ENCODE measurements around the gene ZNF600.
"Not testable (repeated sequence)": the region's sequence is repeated elsewhere in the genome, so short reads cannot be mapped to it uniquely, and the experiment has no call there.

The ZNF600 gene

GRCh38 chr19:52722062-52723003 lies 64.3 kb downstream of the ZNF600 start:
- Histone ChIP-seq H3K27me3 (ENCODE audit: control insufficient read depth in 3 of 3, insufficient read depth in 3 of 3, low read depth in 1 of 3, low read length in 3 of 3) (no peaks in the 10 kb centered on the region), H4K8ac (ENCODE audit: low read depth, low read length) (no peak overlapping the region), H3K14ac (ENCODE audit: low read length) (no peak overlapping the region), H2BK12ac (ENCODE audit: low read length) (no peak overlapping the region), H2BK5ac (ENCODE audit: low read length) (no peak overlapping the region), H3K23ac (ENCODE audit: low read depth, low read length, poor library complexity) (no peak overlapping the region), H3K4me1 (ENCODE audit: control insufficient read depth in 2 of 2, insufficient read depth in 1 of 2, low read depth in 1 of 2, low read length in 2 of 2) (no peaks in the 10 kb centered on the region), H3K4me2 (ENCODE audit: insufficient read depth, low read length, poor library complexity, severe bottlenecking) (no peak overlapping the region), H2AFZ (ENCODE audit: low read length) (no peak overlapping the region), H2BK15ac (ENCODE audit: low read length) (no peak overlapping the region), H3K36me3 (replicated peaks in 1 of 2; ENCODE audit: control insufficient read depth in 2 of 2, insufficient read depth in 2 of 2, low read length in 2 of 2) (peaks cover 8 to 68% of the 10 kb centered on the region in 2 donors), H2BK120ac (ENCODE audit: low read depth, low read length) (no peak overlapping the region), H3K4me3 (ENCODE audit: low read length in 2 of 2) (no peak overlapping the region), H2AK5ac (ENCODE audit: low read depth, low read length) (no peak overlapping the region), H3K18ac (ENCODE audit: low read length) (no peak overlapping the region), H3K9me3 (replicated peaks in 1 of 2; ENCODE audit: control insufficient read depth in 2 of 2, insufficient read depth in 1 of 2, low read depth in 1 of 2, low read length in 2 of 2) (peaks cover 5 to 23% of the 10 kb centered on the region in 2 donors), H3K79me1 (ENCODE audit: low read depth, low read length) (no peaks in the 10 kb centered on the region), H3K27ac (replicated peaks; ENCODE audit: low read length) (no peak overlapping the region), H4K91ac (ENCODE audit: low read depth, low read length, poor library complexity) (no peak overlapping the region), H3K9ac (ENCODE audit: low read depth, low read length, poor library complexity) (no peak overlapping the region), H3K4ac (ENCODE audit: low read length) (no peak overlapping the region)
- WGBS, 2 donors (ENCODE audit: extremely low coverage in 2 of 2, insufficient read length in 2 of 2, insufficient replicate concordance in 1 of 2) = no CpG with 5 or more reads among the region's 7 CpGs
- no peak for DNase-seq (ENCODE audit: low spot score)

DNA sequence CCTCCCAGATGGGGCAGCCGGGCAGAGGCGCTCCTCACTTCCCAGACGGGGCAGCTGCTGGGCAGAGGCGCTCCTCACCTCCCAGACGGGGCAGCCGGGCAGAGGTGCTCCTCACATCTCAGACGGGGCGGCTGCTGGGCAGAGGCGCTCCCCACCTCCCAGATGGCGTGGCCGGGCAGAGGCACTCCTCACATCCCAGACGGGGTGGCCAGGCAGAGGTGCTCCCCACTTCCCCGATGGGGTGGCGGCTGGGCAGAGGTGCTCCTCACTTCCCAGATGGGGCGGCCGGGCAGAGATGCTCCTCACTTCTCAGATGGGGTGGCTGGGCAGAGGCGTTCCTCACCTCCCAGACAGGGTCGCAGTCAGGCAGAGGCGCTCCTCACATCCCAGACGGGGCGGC lies 66.0 kb downstream of the ZNF600 start:
- H2AK5ac ChIP-seq (ENCODE audit: low read depth, low read length); H3K79me1 ChIP-seq (ENCODE audit: low read depth, low read length); H2BK5ac ChIP-seq (ENCODE audit: low read length); H3K14ac ChIP-seq (ENCODE audit: low read length); H3K4me3 ChIP-seq (ENCODE audit: low read length in 2 of 2); H4K91ac ChIP-seq (ENCODE audit: low read depth, low read length, poor library complexity); H3K27ac ChIP-seq (replicated peaks; ENCODE audit: low read length); H4K8ac ChIP-seq (ENCODE audit: low read depth, low read length); H3K27me3 ChIP-seq (ENCODE audit: control insufficient read depth in 3 of 3, insufficient read depth in 3 of 3, low read depth in 1 of 3, low read length in 3 of 3); H3K4me2 ChIP-seq (ENCODE audit: insufficient read depth, low read length, poor library complexity, severe bottlenecking); H2BK15ac ChIP-seq (ENCODE audit: low read length); H2BK12ac ChIP-seq (ENCODE audit: low read length); H3K4ac ChIP-seq (ENCODE audit: low read length); H2AFZ ChIP-seq (ENCODE audit: low read length); H3K23ac ChIP-seq (ENCODE audit: low read depth, low read length, poor library complexity); DNase-seq (ENCODE audit: low spot score); H3K4me1 ChIP-seq (ENCODE audit: control insufficient read depth in 2 of 2, insufficient read depth in 1 of 2, low read depth in 1 of 2, low read length in 2 of 2); H2BK120ac ChIP-seq (ENCODE audit: low read depth, low read length); H3K9ac ChIP-seq (ENCODE audit: low read depth, low read length, poor library complexity); H3K18ac ChIP-seq (ENCODE audit: low read length): not testable (repeated sequence)
- WGBS, 2 donors (ENCODE audit: extremely low coverage in 2 of 2, insufficient read length in 2 of 2, insufficient replicate concordance in 1 of 2) = no CpG with 5 or more reads among the region's 21 CpGs
- H3K9me3 ChIP-seq (replicated peaks in 1 of 2; ENCODE audit: control insufficient read depth in 2 of 2, insufficient read depth in 1 of 2, low read depth in 1 of 2, low read length in 2 of 2) = peaks cover 5 to 20% of the 10 kb centered on the region in 2 donors
- H3K36me3 ChIP-seq (replicated peaks in 1 of 2; ENCODE audit: control insufficient read depth in 2 of 2, insufficient read depth in 2 of 2, low read length in 2 of 2) = peaks cover 8 to 56% of the 10 kb centered on the region in 2 donors

GRCh38 chr19:52716522-52716921 lies 70.1 kb downstream of the ZNF600 start:
- Histone ChIP-seq H3K36me3 (replicated peaks in 1 of 2; ENCODE audit: control insufficient read depth in 2 of 2, insufficient read depth in 2 of 2, low read length in 2 of 2) (peaks cover 10 to 63% of the 10 kb centered on the region in 2 donors), H3K4ac (ENCODE audit: low read length) (no peak overlapping the region), H3K4me3 (ENCODE audit: low read length in 2 of 2) (no peak overlapping the region), H3K23ac (ENCODE audit: low read depth, low read length, poor library complexity) (no peak overlapping the region), H2BK12ac (ENCODE audit: low read length) (no peak overlapping the region), H3K79me1 (ENCODE audit: low read depth, low read length) (peaks cover 1% of the 10 kb centered on the region), H3K27ac (replicated peaks; ENCODE audit: low read length) (no peak overlapping the region), H4K91ac (ENCODE audit: low read depth, low read length, poor library complexity) (no peak overlapping the region), H3K9me3 (replicated peaks in 1 of 2; ENCODE audit: control insufficient read depth in 2 of 2, insufficient read depth in 1 of 2, low read depth in 1 of 2, low read length in 2 of 2) (peaks cover 2 to 31% of the 10 kb centered on the region in 2 donors), H3K27me3 (ENCODE audit: control insufficient read depth in 3 of 3, insufficient read depth in 3 of 3, low read depth in 1 of 3, low read length in 3 of 3) (no peaks in the 10 kb centered on the region), H4K8ac (ENCODE audit: low read depth, low read length) (no peak overlapping the region), H3K9ac (ENCODE audit: low read depth, low read length, poor library complexity) (peak overlapping the region; percentile 12), H2AK5ac (ENCODE audit: low read depth, low read length) (no peak overlapping the region), H2BK120ac (ENCODE audit: low read depth, low read length) (no peak overlapping the region), H3K14ac (ENCODE audit: low read length) (no peak overlapping the region), H2BK15ac (ENCODE audit: low read length) (no peak overlapping the region), H2AFZ (ENCODE audit: low read length) (no peak overlapping the region), H3K4me1 (ENCODE audit: control insufficient read depth in 2 of 2, insufficient read depth in 1 of 2, low read depth in 1 of 2, low read length in 2 of 2) (peaks cover 0 to 2% of the 10 kb centered on the region in 2 donors), H3K4me2 (ENCODE audit: insufficient read depth, low read length, poor library complexity, severe bottlenecking) (no peak overlapping the region), H3K18ac (ENCODE audit: low read length) (no peak overlapping the region), H2BK5ac (ENCODE audit: low read length) (no peak overlapping the region)
- WGBS, 2 donors (ENCODE audit: extremely low coverage in 2 of 2, insufficient read length in 2 of 2, insufficient replicate concordance in 1 of 2) = no CpG with 5 or more reads among the region's 1 CpG
- DNase-seq (ENCODE audit: low spot score) = no peak

GRCh38 chr19:52715902-52716301 lies 70.7 kb downstream of the ZNF600 start:
- H3K9me3 ChIP-seq (replicated peaks in 1 of 2; ENCODE audit: control insufficient read depth in 2 of 2, insufficient read depth in 1 of 2, low read depth in 1 of 2, low read length in 2 of 2) = peaks cover 0 to 25% of the 10 kb centered on the region in 2 donors
- H3K4ac ChIP-seq (ENCODE audit: low read length); H2BK120ac ChIP-seq (ENCODE audit: low read depth, low read length); H2BK15ac ChIP-seq (ENCODE audit: low read length); H2AFZ ChIP-seq (ENCODE audit: low read length); H4K8ac ChIP-seq (ENCODE audit: low read depth, low read length); H2AK5ac ChIP-seq (ENCODE audit: low read depth, low read length); H3K23ac ChIP-seq (ENCODE audit: low read depth, low read length, poor library complexity); H3K14ac ChIP-seq (ENCODE audit: low read length); H3K4me3 ChIP-seq (ENCODE audit: low read length in 2 of 2); H3K79me1 ChIP-seq (ENCODE audit: low read depth, low read length); DNase-seq (ENCODE audit: low spot score); H3K18ac ChIP-seq (ENCODE audit: low read length); H2BK5ac ChIP-seq (ENCODE audit: low read length); H3K4me2 ChIP-seq (ENCODE audit: insufficient read depth, low read length, poor library complexity, severe bottlenecking); H3K9ac ChIP-seq (ENCODE audit: low read depth, low read length, poor library complexity); H2BK12ac ChIP-seq (ENCODE audit: low read length); H3K27ac ChIP-seq (replicated peaks; ENCODE audit: low read length); H4K91ac ChIP-seq (ENCODE audit: low read depth, low read length, poor library complexity); H3K27me3 ChIP-seq (ENCODE audit: control insufficient read depth in 3 of 3, insufficient read depth in 3 of 3, low read depth in 1 of 3, low read length in 3 of 3); H3K4me1 ChIP-seq (ENCODE audit: control insufficient read depth in 2 of 2, insufficient read depth in 1 of 2, low read depth in 1 of 2, low read length in 2 of 2): not testable (repeated sequence)
- WGBS, 2 donors (ENCODE audit: extremely low coverage in 2 of 2, insufficient read length in 2 of 2, insufficient replicate concordance in 1 of 2) = no CpG with 5 or more reads among the region's 4 CpGs
- peaks cover 7 to 63% of the 10 kb centered on the region in 2 donors for H3K36me3 ChIP-seq (replicated peaks in 1 of 2; ENCODE audit: control insufficient read depth in 2 of 2, insufficient read depth in 2 of 2, low read length in 2 of 2)
